ENCODE data around the gene FGD2. TPM values are rescaled to one million over a fixed set of nuclear protein-coding genes. Genes with fewer than 3 reads are reported as not detected.
A peak's percentile ranks its signal among the peaks of the same experiment; 100 is the strongest.
"Not testable (repeated sequence)": the region's sequence is repeated elsewhere in the genome, so short reads cannot be mapped to it uniquely, and the experiment has no call there.

The FGD2 gene
- total RNA-seq, 1 experiment from 2014 or later = 1.2 TPM

DNA sequence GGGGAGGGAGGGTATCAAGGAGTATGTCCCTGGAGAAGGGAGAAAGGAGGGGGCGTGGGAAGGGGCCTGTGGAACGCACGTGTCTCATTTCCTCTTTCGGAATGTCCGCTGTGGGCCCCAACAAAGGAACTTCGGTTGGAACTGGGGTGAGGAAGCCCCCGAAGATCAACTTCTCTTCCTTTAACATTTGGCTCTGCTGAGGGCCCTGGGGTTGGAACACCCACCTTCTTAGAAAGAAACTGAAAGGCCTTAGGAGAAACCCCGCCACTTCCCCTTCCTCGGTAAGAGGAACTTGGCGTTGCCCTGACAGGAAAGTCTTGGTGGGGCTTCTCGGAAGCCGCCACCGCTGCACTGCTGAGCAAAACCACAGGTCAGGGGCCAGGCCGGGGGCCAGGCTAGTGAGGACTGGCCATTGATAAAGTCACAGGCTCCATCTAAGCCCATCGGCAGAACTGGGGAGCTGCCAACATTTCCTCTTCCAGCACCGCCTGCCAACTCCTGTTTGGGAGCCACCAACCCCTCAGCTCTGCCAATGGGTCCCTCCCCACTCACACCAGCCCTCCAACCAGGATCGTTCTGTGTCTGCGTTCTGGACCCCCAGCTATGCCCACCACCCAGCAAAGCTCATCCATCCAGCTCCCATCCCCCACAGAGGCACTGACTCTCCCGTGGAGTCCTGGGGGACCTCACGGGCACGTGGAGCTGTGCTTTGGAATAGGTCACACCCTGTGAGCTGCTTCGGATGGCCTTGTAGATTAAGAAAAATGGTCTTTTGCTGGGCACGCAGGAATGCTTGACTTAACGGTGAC, 44.8 kb downstream of the FGD2 start:
- DNase-seq (ENCODE audit: low spot score) = no peak
- in situ Hi-C loops (cut with HindIII; ENCODE audit: low sequenced_read_pairs) = no loop called here

DNA sequence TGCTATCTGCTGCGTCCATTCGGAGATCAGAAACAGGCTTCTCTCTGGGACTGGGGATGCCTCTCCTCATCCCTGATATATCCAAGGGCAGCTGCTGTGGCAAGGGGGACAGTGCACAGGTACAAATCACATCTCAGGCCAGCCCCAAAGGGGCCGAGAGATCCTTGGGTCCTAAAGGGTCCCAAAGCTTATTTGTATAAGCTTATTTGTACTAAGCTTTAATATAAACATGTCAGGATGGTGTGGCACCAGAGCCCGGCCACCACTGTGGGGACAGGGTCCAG, 45.3 kb downstream of the FGD2 start:
- no peak for DNase-seq (ENCODE audit: low spot score)
- in situ Hi-C loops (cut with HindIII; ENCODE audit: low sequenced_read_pairs) = no loop called here

DNA sequence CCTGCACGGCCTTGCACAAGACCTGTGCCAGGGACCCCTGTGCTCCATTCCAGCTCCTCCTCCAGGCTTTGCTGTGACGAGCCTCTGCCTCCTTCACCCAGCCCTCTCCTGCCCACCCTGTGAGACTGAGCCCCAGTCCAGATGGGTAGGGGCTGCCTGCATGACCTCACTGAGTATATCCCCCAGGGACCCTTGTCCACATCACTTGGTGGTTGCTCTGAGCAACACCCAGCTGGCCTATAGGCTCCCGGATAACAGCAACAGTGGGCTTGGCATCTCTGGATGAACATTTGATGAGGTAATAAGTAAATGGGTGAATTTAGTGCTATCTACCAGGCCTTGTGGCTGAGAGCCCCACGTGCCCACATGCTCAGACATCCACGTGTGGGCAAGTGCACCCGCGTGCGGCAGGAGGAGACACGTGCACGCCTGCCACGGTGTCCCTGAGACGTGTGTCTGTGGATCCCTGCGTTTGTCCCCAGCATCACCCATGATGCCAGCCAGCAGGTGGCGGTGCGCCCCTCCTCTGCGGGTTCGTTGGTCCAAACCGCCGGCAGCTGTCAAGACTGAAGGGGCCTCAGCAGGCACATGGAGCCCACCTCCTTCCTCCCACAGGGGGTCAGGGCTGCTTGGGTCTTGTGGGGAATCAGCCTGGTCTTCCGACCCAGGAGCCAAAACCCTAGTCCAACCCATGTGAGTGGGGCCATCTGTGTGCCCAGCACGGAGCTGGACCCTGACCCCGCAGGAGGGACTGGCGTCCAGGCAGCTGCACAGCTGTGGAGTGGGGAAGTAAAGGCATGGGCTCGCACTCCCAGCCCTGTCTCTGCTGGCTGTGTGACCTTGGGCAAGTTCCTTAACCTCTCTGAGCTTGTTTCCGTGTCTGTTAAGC, 45.9 kb downstream of the FGD2 start:
- peak; percentile 80 for DNase-seq (ENCODE audit: low spot score)
- in situ Hi-C loops (cut with HindIII; ENCODE audit: low sequenced_read_pairs) = no loop called here

DNA sequence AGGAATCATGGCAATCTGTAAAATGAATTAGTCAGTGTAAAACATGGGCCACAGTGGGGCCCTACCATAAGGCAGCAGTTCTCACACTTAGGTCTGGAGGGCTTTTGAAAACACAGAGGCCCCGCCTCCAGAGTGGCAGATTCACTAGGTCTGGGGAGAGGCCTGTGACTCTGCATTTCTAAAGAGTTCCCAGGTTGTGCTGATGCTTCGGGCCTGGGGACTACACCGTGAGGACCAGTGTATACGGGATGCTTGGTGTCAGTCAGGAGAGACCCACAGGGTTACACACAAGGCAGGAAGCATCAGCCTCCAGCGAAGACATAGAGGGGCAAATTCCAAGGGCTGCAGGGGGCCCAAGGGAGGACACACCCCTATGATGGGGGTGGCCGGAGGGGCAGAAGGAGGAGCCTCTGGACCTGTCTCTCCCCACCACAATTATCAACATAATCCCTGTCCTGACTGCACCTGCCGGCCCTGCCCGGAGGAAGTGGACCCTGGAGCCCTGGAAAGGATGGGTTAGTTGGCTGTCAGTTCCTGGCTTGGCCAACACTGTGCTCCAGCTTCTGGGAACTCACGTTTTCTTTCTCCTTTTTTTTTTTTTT, 46.7 kb downstream of the FGD2 start:
- peak; percentile 39 for DNase-seq (ENCODE audit: low spot score)
- in situ Hi-C loops (cut with HindIII; ENCODE audit: low sequenced_read_pairs) = no loop called here

DNA sequence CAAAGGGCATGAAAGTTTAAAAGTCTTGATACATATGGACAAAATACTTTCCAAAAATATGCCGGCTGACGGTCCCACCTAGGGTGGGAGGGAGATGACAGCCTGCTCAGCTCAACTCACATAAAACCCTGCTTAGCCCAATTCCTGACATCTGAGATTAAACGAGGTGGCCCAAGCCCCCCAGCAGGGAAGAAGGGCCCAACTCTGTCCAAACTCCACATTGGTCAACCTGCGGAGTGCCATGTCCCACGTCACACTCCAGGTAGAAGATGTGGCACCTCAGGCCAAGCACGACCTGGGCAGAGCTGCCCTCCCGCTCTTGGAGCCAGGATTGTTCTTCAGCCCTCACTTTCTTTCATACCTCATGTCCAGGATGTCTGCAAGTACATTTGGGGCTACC, 48.2 kb downstream of the FGD2 start:
- in situ Hi-C loops (cut with HindIII; ENCODE audit: low sequenced_read_pairs) = no loop called here
- no peak for DNase-seq (ENCODE audit: low spot score)

DNA sequence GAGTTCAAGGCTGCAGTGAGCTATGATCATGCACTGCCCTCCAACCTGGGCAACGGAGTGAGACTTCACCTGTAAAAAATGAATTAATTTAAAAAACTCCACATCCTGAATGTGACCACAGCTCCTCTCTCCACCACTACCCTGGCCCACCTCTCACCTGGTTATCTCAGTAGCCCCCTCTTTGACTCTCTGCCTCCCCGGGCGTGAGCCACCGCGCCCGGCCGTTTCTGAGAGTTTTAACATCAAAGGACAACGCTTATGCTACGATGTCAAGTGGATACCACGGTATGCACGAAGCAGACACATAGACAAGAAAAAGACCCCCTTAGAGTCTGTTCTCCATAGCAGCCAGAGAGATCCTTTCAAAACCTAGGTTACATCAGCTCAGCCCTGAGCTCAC, 48.7 kb downstream of the FGD2 start:
- in situ Hi-C loops (cut with HindIII; ENCODE audit: low sequenced_read_pairs) = no loop called here

DNA sequence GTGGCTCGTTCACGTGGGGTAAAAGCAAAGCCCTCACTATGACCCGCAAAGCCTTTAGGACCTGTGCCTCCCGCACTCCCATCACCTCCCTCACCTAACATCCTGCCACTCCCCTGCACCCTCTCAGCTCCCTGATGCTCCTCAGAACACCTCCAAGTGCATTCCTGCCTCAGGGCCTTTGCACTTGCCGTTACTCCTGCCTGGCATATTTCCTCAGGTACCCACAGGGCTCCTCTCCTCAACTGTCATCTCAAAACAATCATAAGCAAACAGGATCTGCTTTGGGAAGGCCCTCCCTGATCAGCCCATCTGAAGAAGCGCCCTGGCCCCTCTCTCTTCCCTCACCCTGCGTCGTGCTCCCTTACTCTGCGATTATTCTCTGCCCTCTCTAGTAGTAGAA, 49.1 kb downstream of the FGD2 start:
- in situ Hi-C loops (cut with HindIII; ENCODE audit: low sequenced_read_pairs) = no loop called here
- no peak for DNase-seq (ENCODE audit: low spot score)

More for the DNA sequence above, 48.7 kb downstream of the FGD2 start:
- DNase-seq (ENCODE audit: low spot score) = no peak

DNA sequence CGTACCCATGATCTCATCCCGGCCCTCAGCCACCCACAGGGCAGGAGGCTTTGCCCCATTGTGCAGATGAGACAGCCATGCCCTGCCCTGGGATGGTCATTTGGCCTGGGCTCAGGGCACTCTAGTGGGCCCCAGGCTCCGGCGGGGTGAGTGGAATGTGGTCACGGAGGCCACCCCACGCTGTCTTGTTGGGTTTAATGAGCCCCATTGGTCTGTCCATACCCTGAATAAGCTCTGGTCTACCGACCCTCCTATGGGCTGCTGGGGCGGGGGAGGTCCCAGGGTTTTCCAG, 50.6 kb downstream of the FGD2 start:
- DNase-seq (ENCODE audit: low spot score) = no peak

DNA sequence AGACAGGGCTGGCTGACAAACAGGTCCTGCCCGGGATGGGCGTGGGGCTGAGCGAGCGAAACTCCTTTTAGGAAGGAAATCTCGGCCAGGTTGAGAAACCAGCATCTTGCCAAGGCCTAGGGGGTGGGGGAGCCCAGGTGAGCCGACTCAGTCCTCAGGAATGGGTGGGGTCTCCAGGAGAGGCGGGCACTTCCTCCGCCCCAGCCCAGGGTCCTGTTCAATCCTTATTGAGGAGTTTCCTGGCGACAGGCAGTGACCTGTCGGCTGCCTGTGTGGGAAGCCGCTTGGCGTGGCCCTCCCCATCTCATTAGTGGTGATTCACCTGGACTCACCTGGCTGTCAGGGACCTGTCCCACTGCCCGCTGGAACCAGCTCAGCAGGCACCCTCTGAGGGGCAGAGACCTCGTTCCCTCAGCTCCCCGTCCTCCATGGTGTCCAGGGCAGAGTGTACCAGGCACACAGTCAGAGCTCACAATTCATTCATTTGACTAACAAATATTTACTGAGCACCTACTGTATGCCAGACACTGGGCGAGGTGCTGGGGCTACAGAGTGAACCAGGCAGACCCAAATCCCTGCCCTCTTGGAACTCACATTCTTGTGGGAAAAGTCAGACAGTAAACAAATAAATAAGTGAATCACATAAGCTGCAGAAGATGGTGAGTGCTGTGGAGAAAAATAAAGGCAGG, 51.1 kb downstream of the FGD2 start:
- in situ Hi-C loops (cut with HindIII; ENCODE audit: low sequenced_read_pairs) = no loop called here
- no peak for DNase-seq (ENCODE audit: low spot score)

More for the DNA sequence above, 50.6 kb downstream of the FGD2 start:
- in situ Hi-C loops (cut with HindIII; ENCODE audit: low sequenced_read_pairs) = no loop called here

DNA sequence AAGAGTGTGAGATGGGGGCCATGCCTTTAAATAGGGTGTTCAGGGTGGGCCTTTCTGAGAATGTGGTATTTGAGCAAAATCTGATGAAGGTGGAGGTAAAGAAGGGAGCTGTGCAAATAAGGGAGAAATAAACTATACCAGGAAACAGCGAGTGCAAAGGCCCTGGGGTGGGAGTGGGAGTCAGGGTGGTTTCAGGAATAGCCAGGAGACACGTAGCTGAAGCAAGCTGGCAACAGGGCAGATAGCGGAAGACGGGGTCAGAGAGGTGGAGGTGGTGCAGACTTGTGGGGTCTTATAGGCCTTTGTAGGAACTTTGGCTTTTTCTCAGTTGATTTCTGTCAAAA, 51.6 kb downstream of the FGD2 start:
- no peak for DNase-seq (ENCODE audit: low spot score)
- in situ Hi-C loops (cut with HindIII; ENCODE audit: low sequenced_read_pairs) = no loop called here

DNA sequence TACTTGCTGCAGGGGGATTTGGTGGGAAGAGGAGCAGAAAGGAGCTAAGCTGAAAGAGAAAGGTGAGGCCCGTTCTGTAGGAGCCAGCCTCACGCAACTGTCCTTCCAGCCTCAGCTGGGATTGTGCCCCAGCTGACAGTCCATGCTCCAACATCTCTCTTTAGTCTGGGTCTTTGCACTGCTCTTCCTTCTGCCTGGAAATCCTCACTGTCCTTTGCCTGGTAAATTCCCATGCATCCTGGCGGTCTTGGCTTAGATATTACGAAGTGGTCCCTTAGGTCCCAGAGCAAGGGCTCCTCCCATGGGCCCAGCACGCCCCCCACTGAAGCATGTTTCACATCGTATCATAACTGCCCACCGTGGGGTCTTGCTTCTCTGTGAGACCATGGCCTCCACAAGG, 52.2 kb downstream of the FGD2 start:
- in situ Hi-C loops (cut with HindIII; ENCODE audit: low sequenced_read_pairs) = no loop called here

DNA sequence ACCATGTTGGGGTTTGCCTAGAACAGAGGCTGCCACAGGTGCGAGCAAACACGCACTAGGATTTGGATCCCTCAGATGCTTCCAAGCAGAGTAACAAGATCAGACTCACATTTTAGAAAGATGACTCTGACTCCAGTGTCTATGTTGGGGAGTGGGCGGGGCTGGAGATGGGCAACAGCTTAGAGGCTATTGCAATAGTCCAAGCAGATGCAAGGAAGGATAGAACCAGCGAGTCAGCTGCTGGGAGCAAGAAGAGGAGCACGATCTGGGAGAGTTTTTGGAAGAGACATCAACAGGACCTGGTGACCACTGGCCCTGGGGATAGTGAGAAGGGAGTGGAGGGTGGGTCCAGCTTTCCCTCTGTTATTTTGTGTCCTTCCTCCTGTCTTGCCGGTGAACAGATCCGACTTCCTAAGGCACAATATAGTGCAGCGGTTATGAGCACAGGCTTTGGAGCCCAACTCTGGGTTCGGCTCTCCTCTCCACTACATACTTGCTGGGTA, 52.7 kb downstream of the FGD2 start:
- no peak for DNase-seq (ENCODE audit: low spot score)
- in situ Hi-C loops (cut with HindIII; ENCODE audit: low sequenced_read_pairs) = no loop called here

More for the DNA sequence above, 52.2 kb downstream of the FGD2 start:
- DNase-seq (ENCODE audit: low spot score) = no peak

DNA sequence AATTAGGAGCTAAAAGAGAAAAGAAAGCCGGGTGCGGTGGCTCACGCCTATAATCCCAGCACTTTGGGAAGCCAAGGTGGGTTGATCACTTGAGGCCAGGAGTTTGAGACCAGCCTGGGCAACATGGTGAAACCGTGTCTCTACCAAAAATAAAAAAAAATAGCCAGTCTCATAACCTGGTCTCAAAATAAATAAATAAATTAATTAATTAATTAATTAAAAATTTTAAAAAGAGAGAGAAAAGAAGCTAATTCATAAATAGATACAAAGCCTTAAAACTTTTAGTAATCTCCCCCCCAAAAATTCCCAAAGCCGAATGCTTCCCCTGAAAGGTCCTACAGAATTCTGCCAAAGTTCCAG, 53.5 kb downstream of the FGD2 start:
- DNase-seq (ENCODE audit: low spot score); in situ Hi-C loops (cut with HindIII; ENCODE audit: low sequenced_read_pairs): not testable (repeated sequence)

DNA sequence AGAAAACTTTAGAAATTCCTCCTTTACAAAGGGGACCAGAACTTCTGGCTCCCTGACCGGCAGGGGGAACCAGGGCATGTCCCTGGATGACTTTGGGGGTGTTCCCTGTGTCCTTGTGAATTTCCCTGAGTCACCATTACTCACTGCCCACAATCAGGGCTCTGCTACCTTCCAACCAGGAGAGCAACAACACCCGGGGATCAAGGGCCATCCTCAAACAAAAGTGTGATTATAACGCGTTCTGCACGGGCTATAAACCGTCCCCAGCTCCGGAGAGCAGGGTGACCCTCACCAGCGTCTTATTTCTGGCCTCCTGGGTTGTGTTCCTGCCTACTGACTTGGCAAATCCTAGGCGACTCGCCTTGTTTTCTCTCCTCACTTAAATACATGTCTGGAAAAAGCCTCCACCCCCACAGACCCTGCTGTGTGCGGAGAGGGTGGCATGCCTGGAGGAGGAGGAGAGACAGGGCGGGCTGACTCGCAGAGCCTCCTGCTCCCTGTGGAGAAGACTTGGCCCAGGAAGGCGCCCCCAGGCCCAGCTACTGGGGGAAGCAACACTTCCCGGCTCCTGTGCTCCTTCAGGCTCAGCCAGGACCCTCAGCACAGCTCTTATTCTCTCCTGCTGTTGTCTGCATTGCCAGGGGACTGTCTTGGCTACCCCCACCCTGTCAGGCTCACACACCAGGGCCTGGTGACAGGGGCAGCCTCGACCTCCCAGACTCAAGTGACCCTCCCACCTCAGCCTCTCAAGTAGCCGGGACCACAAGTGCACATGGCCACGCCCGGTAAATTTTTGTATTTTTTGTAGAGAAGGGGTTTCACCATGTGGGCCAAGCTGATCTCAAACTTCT, 54.1 kb downstream of the FGD2 start:
- peak; percentile 60 for DNase-seq (ENCODE audit: low spot score)
- in situ Hi-C loops (cut with HindIII; ENCODE audit: low sequenced_read_pairs) = no loop called here

DNA sequence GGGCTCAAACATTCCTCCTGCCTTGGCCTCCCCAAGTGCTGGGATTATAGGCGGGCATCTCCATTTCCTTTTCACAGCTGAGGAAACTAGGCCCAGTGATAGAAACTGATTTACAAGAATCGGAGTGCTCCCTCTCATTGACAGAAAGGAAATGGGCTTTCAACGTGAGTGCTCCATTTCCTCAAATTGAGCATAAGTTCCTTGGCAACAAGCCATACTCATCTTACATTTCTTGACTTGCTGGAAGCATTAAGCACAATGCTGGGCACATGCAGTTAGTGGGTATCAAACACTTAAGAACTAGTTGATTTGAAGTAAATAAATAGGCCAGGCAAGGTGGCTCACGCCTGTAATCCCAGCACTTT, 54.7 kb downstream of the FGD2 start:
- no peak for DNase-seq (ENCODE audit: low spot score)
- in situ Hi-C loops (cut with HindIII; ENCODE audit: low sequenced_read_pairs) = no loop called here

DNA sequence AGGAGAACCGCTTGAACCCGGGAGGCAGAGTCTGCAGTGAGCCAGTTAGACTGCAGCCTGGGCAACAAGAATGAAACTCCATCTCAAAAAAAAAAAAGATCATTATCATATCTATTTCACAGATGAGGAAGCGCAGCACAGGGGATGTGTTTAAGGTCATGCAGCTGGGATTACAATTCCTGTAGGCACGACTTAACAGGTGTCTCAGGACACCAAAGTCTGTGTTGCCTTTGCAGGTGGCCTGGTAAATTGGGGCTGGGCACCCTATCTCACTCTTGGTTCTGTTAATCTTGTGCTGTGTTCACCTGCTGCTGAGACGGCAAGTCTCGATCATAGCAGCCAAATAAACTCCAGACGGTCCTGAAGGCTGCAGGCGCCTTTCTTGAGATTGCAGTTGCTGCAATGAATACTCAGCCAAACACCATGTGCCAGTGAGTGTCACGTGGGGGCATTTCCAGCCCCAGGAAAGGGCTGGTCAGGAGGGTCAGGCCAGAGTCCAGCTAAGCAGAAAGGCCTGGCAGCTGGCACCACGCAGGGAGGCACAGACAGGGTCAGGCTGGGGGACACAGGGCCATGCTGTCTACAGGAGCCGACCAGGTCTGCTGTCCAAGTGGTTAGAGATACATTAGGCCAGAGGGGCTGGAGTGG, 55.8 kb downstream of the FGD2 start:
- in situ Hi-C loops (cut with HindIII; ENCODE audit: low sequenced_read_pairs) = no loop called here
- DNase-seq (ENCODE audit: low spot score) = peak; percentile 29

DNA sequence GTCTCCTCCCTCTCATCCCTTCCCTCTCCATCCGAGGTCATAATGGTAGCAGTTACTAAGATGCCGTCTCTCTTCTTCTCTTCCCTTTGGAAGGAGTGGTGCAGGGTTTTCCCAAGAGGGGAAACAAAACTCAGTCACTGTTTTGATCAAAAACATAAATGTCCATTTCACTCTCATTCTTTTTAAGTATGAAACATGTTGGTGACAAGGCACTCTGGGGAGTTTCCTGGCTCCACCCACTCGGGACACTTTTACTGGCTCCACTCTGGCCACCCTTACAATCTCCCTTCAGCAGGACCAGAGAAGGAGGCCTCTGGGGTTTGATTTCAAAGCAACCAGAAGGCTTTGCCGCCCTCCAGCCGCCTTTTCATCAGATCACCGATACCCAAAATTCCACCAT, 57.0 kb downstream of the FGD2 start:
- in situ Hi-C loops (cut with HindIII; ENCODE audit: low sequenced_read_pairs) = no loop called here

DNA sequence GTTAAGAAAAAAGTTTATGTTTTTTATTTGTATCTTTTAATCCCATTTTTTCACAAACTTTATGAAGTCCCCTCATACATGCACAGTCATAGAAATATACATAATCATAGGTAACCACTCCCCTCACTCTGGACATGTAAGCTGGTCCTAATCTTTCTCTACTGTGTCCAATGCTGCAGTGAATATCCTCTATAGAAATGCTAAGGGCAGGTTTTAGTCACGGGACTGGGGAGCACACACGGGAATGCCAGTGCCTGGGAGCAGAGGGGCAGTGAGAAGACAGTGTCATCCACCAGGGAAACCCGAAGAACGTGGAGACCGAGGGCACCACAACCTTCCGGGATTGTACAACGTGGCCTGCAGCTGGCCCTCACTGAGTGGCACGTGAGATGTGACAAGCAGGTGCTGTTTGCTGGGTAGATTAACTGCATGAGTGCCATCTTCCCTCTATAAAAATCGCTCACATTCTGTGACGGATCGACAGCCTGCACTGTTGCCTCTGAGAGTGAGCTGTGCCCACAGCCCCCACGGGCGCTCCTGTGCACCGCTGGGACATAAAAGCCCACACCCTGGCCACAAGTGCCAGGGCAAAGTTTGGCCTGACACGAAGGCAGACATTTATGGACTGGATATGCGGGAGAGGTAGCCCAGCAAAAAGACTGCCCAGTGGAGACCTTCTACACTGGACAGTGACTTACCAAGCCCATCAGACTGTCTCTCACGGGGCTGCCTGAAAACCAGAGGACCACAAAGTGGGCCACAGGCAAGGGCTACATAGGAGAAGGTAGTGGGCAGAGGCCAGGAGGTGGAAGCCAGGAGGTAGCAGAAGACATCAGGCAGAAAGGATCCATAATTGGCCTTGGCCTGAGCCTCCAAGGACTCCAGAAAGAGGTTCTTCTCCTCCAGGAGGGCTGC, 63.2 kb downstream of the FGD2 start:
- in situ Hi-C loops (cut with HindIII; ENCODE audit: low sequenced_read_pairs) = no loop called here
- DNase-seq (ENCODE audit: low spot score) = no peak

More for the DNA sequence above, 57.0 kb downstream of the FGD2 start:
- DNase-seq (ENCODE audit: low spot score) = no peak
